ENCODE measurements around the gene APBB2.
A peak's percentile ranks its signal among the peaks of the same experiment; 100 is the strongest.
"Not testable (repeated sequence)": the region's sequence is repeated elsewhere in the genome, so short reads cannot be mapped to it uniquely, and the experiment has no call there.

APBB2 gene

GRCh38 chr4:41095192-41095872 is 119.0 kb downstream of the APBB2 start:
- no peak for DNase-seq

- DNase-seq: no peak
Measured at GRCh38 chr4:41092128-41092527, 122.2 kb downstream of the APBB2 start.

- DNase-seq: no peak
Measured at GRCh38 chr4:41081847-41082246, 132.5 kb downstream of the APBB2 start.

GRCh38 chr4:41080976-41081375 is 133.4 kb downstream of the APBB2 start:
- no peak for DNase-seq

- DNase-seq: no peak
Measured at GRCh38 chr4:41079881-41080560, 134.3 kb downstream of the APBB2 start.

- DNase-seq: no peak
Measured at GRCh38 chr4:41077628-41078027, 136.7 kb downstream of the APBB2 start.

GRCh38 chr4:41076481-41076880 is 137.9 kb downstream of the APBB2 start:
- no peak for DNase-seq

- DNase-seq: no peak
Measured at GRCh38 chr4:41074215-41074614, 140.1 kb downstream of the APBB2 start.

GRCh38 chr4:41072021-41072777 is 142.1 kb downstream of the APBB2 start:
- no peak for DNase-seq

- no peak for DNase-seq
Measured at GRCh38 chr4:41070516-41071281, 143.6 kb downstream of the APBB2 start.

- peak; percentile 58 for DNase-seq
Measured at GRCh38 chr4:41069838-41070237, 144.5 kb downstream of the APBB2 start.

GRCh38 chr4:41069257-41069656 is 145.1 kb downstream of the APBB2 start:
- DNase-seq: no peak

GRCh38 chr4:41067369-41067768 is 147.0 kb downstream of the APBB2 start:
- no peak for DNase-seq

- DNase-seq: no peak
Measured at GRCh38 chr4:41066049-41066448, 148.3 kb downstream of the APBB2 start.

- no peak for DNase-seq
Measured at GRCh38 chr4:41065434-41066006, 148.8 kb downstream of the APBB2 start.

- DNase-seq: no peak
Measured at GRCh38 chr4:41064953-41065352, 149.4 kb downstream of the APBB2 start.

GRCh38 chr4:41061482-41062185 is 152.7 kb downstream of the APBB2 start:
- no peak for DNase-seq

- no peak for DNase-seq
Measured at GRCh38 chr4:41060352-41061334, 153.7 kb downstream of the APBB2 start.

GRCh38 chr4:41059411-41059810 is 154.9 kb downstream of the APBB2 start:
- not testable (repeated sequence) for DNase-seq

- DNase-seq: no peak
Measured at GRCh38 chr4:41058426-41058825, 155.9 kb downstream of the APBB2 start.

GRCh38 chr4:41057467-41057866 is 156.9 kb downstream of the APBB2 start:
- no peak for DNase-seq
